B cell (primary cell): ENCODE results near the gene ARMC9. TPM values are rescaled to one million over a fixed set of nuclear protein-coding genes. Genes with fewer than 3 reads are reported as not detected.
"Not testable (repeated sequence)": the region's sequence is repeated elsewhere in the genome, so short reads cannot be mapped to it uniquely, and the experiment has no call there.

Source experiments
- ATAC-seq: fragments of 200-7000 bp; cut with Tn5 transposase; one replicate; pipeline ENCODE4 v1.10.0; 2021; ENCODE audit warnings: low read depth, mild to moderate bottlenecking, moderate number of reproducible peaks, moderate library complexity
- CTCF ChIA-PET: fragments of 350-600 bp; sonication (Branson Sonifier 250); formaldehyde crosslinking; loops from one replicate; lab custom pipeline; 2021; ENCODE audit warnings: antibody characterized with exemption, inconsistent platforms; lab: Charles Lee
- POLR2A ChIA-PET: fragments of 350-600 bp; sonication (Branson Sonifier 250); formaldehyde crosslinking; loops from one replicate; lab custom pipeline; 2021; ENCODE audit warnings: antibody characterized with exemption; lab: Charles Lee
- DNase-seq: peaks from one replicate; pipeline ENCODE4 v3.0.0; 2013
- H2AFZ ChIP-seq: 2 replicates; pipeline ENCODE4 v1.6.1; 2012; ENCODE audit warnings: mild to moderate bottlenecking, low read depth, low read length; ENCODE audit not compliant: insufficient read depth, poor library complexity, severe bottlenecking
- H3K27ac ChIP-seq, 2 donors: 1 replicate in 1 of 2; 2 replicates in 1 of 2; pipeline ENCODE4 v1.5.1; 2012 to 2013; ENCODE audit warnings: low read length in 2 of 2, mild to moderate bottlenecking in 2 of 2, moderate library complexity in 1 of 2
- H3K27me3 ChIP-seq, 4 experiments: fragments of 200-600 bp in 1 of 4; sonication (generic) in 1 of 4; replicated peaks in 1 of 4; 1 replicate in 2 of 4; 2 replicates in 2 of 4; pipeline versions ENCODE4 v1.6.1 to v1.7.0; 2013 to 2016; ENCODE audit warnings: low read length in 3 of 4, mild to moderate bottlenecking in 2 of 4, mixed read lengths in 1 of 4, moderate library complexity in 1 of 4; ENCODE audit not compliant: insufficient read depth in 4 of 4, control insufficient read depth in 3 of 4; ENCODE audit errors: control extremely low read depth in 1 of 4
- H3K36me3 ChIP-seq, 2 experiments: replicated peaks in 1 of 2; 1 replicate in 1 of 2; 2 replicates in 1 of 2; pipeline versions ENCODE4 v1.6.1 to v1.7.1; 2013; ENCODE audit warnings: low read length in 1 of 2; ENCODE audit not compliant: insufficient read depth in 2 of 2, control insufficient read depth in 1 of 2; ENCODE audit errors: control extremely low read depth in 1 of 2, extremely low read depth in 1 of 2
- H3K4me1 ChIP-seq, 2 donors: fragments of 200-600 bp in 1 of 2; sonication (generic) in 1 of 2; 1 replicate in 1 of 2; 2 replicates in 1 of 2; pipeline versions ENCODE4 v1.5.1 to v1.6.1; 2013 to 2017; ENCODE audit warnings: low read length in 2 of 2; ENCODE audit not compliant: control insufficient read depth in 2 of 2, insufficient read depth in 2 of 2
- H3K4me2 ChIP-seq: replicated peaks from 2 replicates; pipeline ENCODE3; 2012; ENCODE audit warnings: mild to moderate bottlenecking, low read depth, low read length; ENCODE audit not compliant: poor library complexity, severe bottlenecking
- H3K4me3 ChIP-seq, 5 experiments: fragments of 200-600 bp in 1 of 5; sonication (generic) in 1 of 5; 1 replicate in 3 of 5; 2 replicates in 2 of 5; pipeline versions ENCODE4 v1.5.1 to v1.7.0; 2011 to 2016; ENCODE audit warnings: low read length in 4 of 5, mild to moderate bottlenecking in 4 of 5, low read depth in 2 of 5, control low read depth in 1 of 5, moderate library complexity in 1 of 5; ENCODE audit not compliant: insufficient read depth in 1 of 5; ENCODE audit errors: control extremely low read depth in 1 of 5, extremely low read depth in 1 of 5
- H3K79me2 ChIP-seq: fragments of 200-600 bp; sonication (generic); one replicate; pipeline ENCODE4 v1.6.0; 2016; ENCODE audit warnings: low read length; ENCODE audit not compliant: control insufficient read depth, insufficient read depth
- H3K9ac ChIP-seq: fragments of 200-600 bp; sonication (generic); 2 replicates; pipeline ENCODE4 v1.6.1; 2017; ENCODE audit warnings: mild to moderate bottlenecking, low read length, moderate library complexity
- H3K9me3 ChIP-seq, 3 donors: one replicate each; pipeline versions ENCODE4 v1.6.1 to v1.7.1; 2013; ENCODE audit warnings: low read length in 2 of 3; ENCODE audit not compliant: control insufficient read depth in 2 of 3, insufficient read depth in 1 of 3; ENCODE audit errors: control extremely low read depth in 1 of 3
- H4K20me1 ChIP-seq: 2 replicates; pipeline ENCODE4 v1.6.0; 2012; ENCODE audit warnings: mild to moderate bottlenecking, low read length; ENCODE audit not compliant: insufficient read depth, control insufficient read depth, poor library complexity, severe bottlenecking
- H3K27ac Mint-ChIP-seq: one replicate; pipeline ENCODE4 v1.8.0; 2021; ENCODE audit warnings: mixed read lengths
- H3K27me3 Mint-ChIP-seq: one replicate; pipeline ENCODE4 v1.8.0; 2021; ENCODE audit warnings: mixed read lengths
- H3K4me1 Mint-ChIP-seq: one replicate; pipeline ENCODE4 v1.8.0; 2021; ENCODE audit warnings: mixed read lengths
- H3K4me3 Mint-ChIP-seq: one replicate; pipeline ENCODE4 v1.8.0; 2021; ENCODE audit warnings: mixed read lengths
- H3K9me3 Mint-ChIP-seq: one replicate; pipeline ENCODE4 v1.8.0; 2022; ENCODE audit warnings: mixed read lengths; ENCODE audit not compliant: insufficient read depth
- EZH2 ChIP-seq: IDR thresholded peaks from 2 replicates; pipeline ENCODE4 v1.6.1; 2012; ENCODE audit warnings: borderline replicate concordance, low read depth, mild to moderate bottlenecking, moderate library complexity, low read length; ENCODE audit not compliant: insufficient read depth, poor library complexity, severe bottlenecking
- WGBS: methylation state at CpG from one replicate; pipeline ENCODE4 v1.1.5; 2013; ENCODE audit warnings: missing lambda C conversion rate; ENCODE audit not compliant: insufficient coverage; 5-methylcytosine and 5-hydroxymethylcytosine counted together
- intact Hi-C: fragments of 100-400 bp; cut with micrococcal nuclease; formaldehyde crosslinking; loops from one replicate; pipeline ENCODE4 v1.10.0; 2022
- polyA plus RNA-seq: library from polyadenylated mRNA; depleted of rRNA; stranded (reverse); fragments of >200 nt; gene quantifications from 2 replicates; pipeline ENCODE4 v1.2.3, GENCODE V29; 2012
- total RNA-seq, 2 donors: library from RNA; stranded (reverse); fragments of 120-200 nt in 1 of 2; gene quantifications; 1 replicate in 1 of 2; 2 replicates in 1 of 2; pipeline versions ENCODE4 v1.2.3 to v1.2.4, GENCODE V29; 2013 to 2022
- TF ChIP-seq, protein P1 (sequence below): fragments of 200-600 bp; IDR thresholded peaks from one replicate; pipeline ENCODE4 v1.8.0; 2022; ENCODE audit warnings: antibody characterized with exemption, mild to moderate bottlenecking

ARMC9 gene
- total and polyA plus RNA-seq, 2 donors (not counting 1 experiment from before 2014, with no cell fraction given) = 0.40 to 5.4 TPM

DNA sequence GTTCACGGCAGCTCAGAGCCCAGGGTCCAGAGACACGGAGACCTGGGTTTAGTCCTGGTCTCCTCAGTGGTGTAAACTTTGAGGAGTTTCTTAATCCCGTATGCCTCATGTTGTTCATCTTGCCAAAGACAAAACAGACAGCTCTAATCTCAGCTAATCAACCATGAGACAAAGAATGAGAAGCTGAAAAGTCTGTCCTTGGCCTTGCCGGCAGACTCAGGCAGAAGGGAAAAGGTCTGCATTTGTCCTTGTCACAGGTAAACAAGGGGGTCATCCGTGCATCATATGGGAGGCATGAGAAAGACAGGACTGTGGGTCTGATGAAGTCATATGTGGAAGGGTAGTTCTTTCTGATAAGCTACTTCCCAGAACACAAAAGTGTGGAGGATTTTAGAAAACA, 1.8 kb upstream of the ARMC9 start:
- no peak overlapping the region for H2AFZ ChIP-seq
- no peak for TF ChIP-seq EZH2
- TF ChIP-seq, protein P1, sequence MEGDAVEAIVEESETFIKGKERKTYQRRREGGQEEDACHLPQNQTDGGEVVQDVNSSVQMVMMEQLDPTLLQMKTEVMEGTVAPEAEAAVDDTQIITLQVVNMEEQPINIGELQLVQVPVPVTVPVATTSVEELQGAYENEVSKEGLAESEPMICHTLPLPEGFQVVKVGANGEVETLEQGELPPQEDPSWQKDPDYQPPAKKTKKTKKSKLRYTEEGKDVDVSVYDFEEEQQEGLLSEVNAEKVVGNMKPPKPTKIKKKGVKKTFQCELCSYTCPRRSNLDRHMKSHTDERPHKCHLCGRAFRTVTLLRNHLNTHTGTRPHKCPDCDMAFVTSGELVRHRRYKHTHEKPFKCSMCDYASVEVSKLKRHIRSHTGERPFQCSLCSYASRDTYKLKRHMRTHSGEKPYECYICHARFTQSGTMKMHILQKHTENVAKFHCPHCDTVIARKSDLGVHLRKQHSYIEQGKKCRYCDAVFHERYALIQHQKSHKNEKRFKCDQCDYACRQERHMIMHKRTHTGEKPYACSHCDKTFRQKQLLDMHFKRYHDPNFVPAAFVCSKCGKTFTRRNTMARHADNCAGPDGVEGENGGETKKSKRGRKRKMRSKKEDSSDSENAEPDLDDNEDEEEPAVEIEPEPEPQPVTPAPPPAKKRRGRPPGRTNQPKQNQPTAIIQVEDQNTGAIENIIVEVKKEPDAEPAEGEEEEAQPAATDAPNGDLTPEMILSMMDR = no peak
- H3K27ac Mint-ChIP-seq = no peak overlapping the region

DNA sequence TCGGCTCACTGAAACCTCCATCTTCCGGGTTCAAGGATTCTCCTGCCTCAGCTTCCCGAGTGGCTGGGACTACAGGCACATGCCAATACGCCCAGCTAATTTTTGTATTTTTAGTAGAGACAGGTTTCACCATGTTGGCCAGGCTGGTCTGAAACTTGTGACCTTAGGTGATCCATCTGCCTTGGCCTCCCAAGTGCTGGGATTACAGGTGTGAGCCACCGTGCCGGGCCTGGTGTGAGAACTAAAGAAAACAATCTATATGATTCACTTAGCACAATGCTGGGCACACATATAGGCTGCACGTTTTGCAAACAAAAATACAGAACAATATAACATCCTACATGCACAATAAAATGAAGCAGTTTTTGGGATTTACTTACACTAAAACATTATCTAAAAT, 1.2 kb upstream of the ARMC9 start:
- ATAC-seq, H3K79me2 ChIP-seq, H3K27ac Mint-ChIP-seq, H3K9me3 ChIP-seq, H3K27ac ChIP-seq, H3K4me3 ChIP-seq, H3K36me3 ChIP-seq, H4K20me1 ChIP-seq, POLR2A ChIA-PET, H3K4me2 ChIP-seq, intact Hi-C loops, H3K9ac ChIP-seq, H3K9me3 Mint-ChIP-seq, H3K4me1 Mint-ChIP-seq, DNase-seq: not testable (repeated sequence)
- 85% methylated on average over 4 of the region's 7 CpGs for WGBS
- H3K27me3 ChIP-seq = peaks cover 0 to 14% (median 0%) of the 10 kb centered on the region in 4 experiments
- CTCF ChIA-PET = interaction anchor here (1.0 to 1.3 kb wide), 3 partner anchors 30 to 255 kb away, joined by 3 to 5 read pairs (median 5); no protein-coding TSS in a partner anchor
- H3K27me3 Mint-ChIP-seq = peaks cover 22% of the 10 kb centered on the region
- peak overlapping the region; percentile 96 for H2AFZ ChIP-seq
- peaks cover 8 to 12% of the 10 kb centered on the region in 2 donors for H3K4me1 ChIP-seq
- peak overlapping the region; percentile 95 for H3K4me3 Mint-ChIP-seq

More for the DNA sequence above, 1.8 kb upstream of the ARMC9 start:
- no peaks in the 10 kb centered on the region for H3K9me3 Mint-ChIP-seq
- H3K27me3 ChIP-seq = peaks cover 0 to 14% (median 0%) of the 10 kb centered on the region in 4 experiments
- WGBS = 95% methylated on average over 5 of the region's 5 CpGs
- no peak overlapping the region for H3K4me2 ChIP-seq
- H3K27ac ChIP-seq = no peak overlapping the region
- no peaks in the 10 kb centered on the region for H3K36me3 ChIP-seq
- peaks cover 8 to 12% of the 10 kb centered on the region in 2 donors for H3K4me1 ChIP-seq
- intact Hi-C loops = no loop called here
- no peaks in the 10 kb centered on the region for H4K20me1 ChIP-seq
- H3K9me3 ChIP-seq = no peaks in the 10 kb centered on the region
- peaks cover 26% of the 10 kb centered on the region for H3K27me3 Mint-ChIP-seq
- no peak overlapping the region for H3K4me3 ChIP-seq
- CTCF ChIA-PET = interaction anchor here (1.0 to 1.1 kb wide), 2 partner anchors 31 to 255 kb away, joined by 3 to 5 read pairs; no protein-coding TSS in a partner anchor
- ATAC-seq = no peak
- peaks cover 10% of the 10 kb centered on the region for H3K4me1 Mint-ChIP-seq
- H3K4me3 Mint-ChIP-seq = peak overlapping the region; percentile 17
- POLR2A ChIA-PET = interaction anchor here (0.6 kb wide), 1 partner anchor 58 kb away, joined by 3 read pairs; no protein-coding TSS in a partner anchor
- no peak for DNase-seq
- H3K9ac ChIP-seq = no peak overlapping the region
- no peaks in the 10 kb centered on the region for H3K79me2 ChIP-seq
